Hematopoietic multipotent progenitor cell (in vitro differentiated cells): ENCODE measurements around the gene PDZD11. TPM values are rescaled to one million over a fixed set of nuclear protein-coding genes. Genes with fewer than 3 reads are reported as not detected.
"Not testable (repeated sequence)": the region's sequence is repeated elsewhere in the genome, so short reads cannot be mapped to it uniquely, and the experiment has no call there.

Experiments
- DNase-seq, 3 donors: peaks; one replicate each; pipeline ENCODE4 v3.0.0-alpha.2; 2011 to 2015; ENCODE audit warnings: low read depth in 2 of 3, low spot score in 2 of 3
- total RNA-seq: library from RNA; depleted of rRNA; stranded (reverse); fragments of >200 nt; gene quantifications from one replicate; pipeline ENCODE4 v1.2.3, GENCODE V29; 2012

Gene PDZD11
- total RNA-seq, result 10.8 TPM

- DNase-seq, result peak; percentile 37 to 81 (median 75)
Measured at GRCh38 chrX:70289793-70290770, at the start of gene PDZD11, which contains the start of gene KIF4A. Gene PDZD11, minus strand, starts transcription at chrX:70289927. Its CDS starts 586 bp downstream, at chrX:70289341. Gene KIF4A, plus strand, starts transcription at chrX:70290104. Its CDS starts 355 bp downstream, at chrX:70290459.

GRCh38 chrX:70338290-70338689 lies 48.6 kb upstream of the PDZD11 start:
- no peak for DNase-seq

GRCh38 chrX:70336767-70337166 lies 47.0 kb upstream of the PDZD11 start:
- no peak for DNase-seq

- DNase-seq, result no peak
Measured at GRCh38 chrX:70332600-70332999, 42.9 kb upstream of the PDZD11 start.

GRCh38 chrX:70331161-70331560 lies 41.4 kb upstream of the PDZD11 start:
- no peak for DNase-seq

GRCh38 chrX:70324326-70324725 lies 34.6 kb upstream of the PDZD11 start:
- DNase-seq, result no peak

GRCh38 chrX:70323628-70324027 lies 33.9 kb upstream of the PDZD11 start:
- not testable (repeated sequence) for DNase-seq

- DNase-seq, result no peak
Measured at GRCh38 chrX:70322784-70323183, 33.1 kb upstream of the PDZD11 start.

GRCh38 chrX:70313503-70313902 lies 23.8 kb upstream of the PDZD11 start:
- no peak for DNase-seq

GRCh38 chrX:70301716-70302115 lies 12.0 kb upstream of the PDZD11 start:
- DNase-seq, result no peak

GRCh38 chrX:70293621-70294020 lies 3.9 kb upstream of the PDZD11 start:
- no peak for DNase-seq

GRCh38 chrX:70292788-70293187 lies 3.1 kb upstream of the PDZD11 start:
- no peak for DNase-seq

- no peak for DNase-seq
Measured at GRCh38 chrX:70289168-70289792, 447 bp downstream of the PDZD11 start.

- DNase-seq, result no peak
Measured at GRCh38 chrX:70281951-70282350, 7.8 kb downstream of the PDZD11 start, which contains the start of gene RAB41. Gene RAB41, plus strand, starts transcription at chrX:70282172. Its CDS starts 46 bp downstream, at chrX:70282218.

- no peak for DNase-seq
Measured at GRCh38 chrX:70280573-70280972, 9.2 kb downstream of the PDZD11 start.

GRCh38 chrX:70279081-70279480 lies 10.6 kb downstream of the PDZD11 start:
- no peak for DNase-seq

- DNase-seq, result not testable (repeated sequence)
Measured at GRCh38 chrX:70274029-70274428, 15.7 kb downstream of the PDZD11 start.

GRCh38 chrX:70268034-70268433 lies 21.7 kb downstream of the PDZD11 start, which contains the start of gene ARR3:
Gene ARR3, plus strand, starts transcription at chrX:70268334. Its CDS starts 1,052 bp downstream, at chrX:70269386.
- DNase-seq, result no peak

GRCh38 chrX:70264784-70265183 lies 24.9 kb downstream of the PDZD11 start:
- no peak for DNase-seq

GRCh38 chrX:70262952-70263567 lies 26.7 kb downstream of the PDZD11 start:
- DNase-seq, result peak in 2 of 3 donors; percentile 1 to 11

GRCh38 chrX:70260104-70260503 lies 29.6 kb downstream of the PDZD11 start, which contains the start of gene P2RY4:
Gene P2RY4, minus strand, starts transcription at chrX:70260204. Its CDS starts 580 bp downstream, at chrX:70259624.
- DNase-seq, result no peak
